Neutrophil (primary cell): ENCODE data around the gene SLITRK1.

Experiments
- H3K27ac ChIP-seq: fragments of 200-600 bp; sonication (generic); 2 replicates; pipeline ENCODE4 v1.5.1; 2016; ENCODE audit warnings: mild to moderate bottlenecking, moderate library complexity
- H3K27me3 ChIP-seq: fragments of 200-600 bp; sonication (generic); 2 replicates; pipeline ENCODE4 v1.6.0; 2016; ENCODE audit warnings: mild to moderate bottlenecking
- H3K36me3 ChIP-seq: fragments of 200-600 bp; sonication (generic); 2 replicates; pipeline ENCODE4 v1.5.1; 2017
- H3K4me1 ChIP-seq, 2 experiments: fragments of 200-600 bp in 1 of 2; sonication (generic) in 1 of 2; 1 replicate in 1 of 2; 2 replicates in 1 of 2; pipeline versions ENCODE4 v1.5.1 to v1.6.1; 2013 to 2016; ENCODE audit warnings: low read depth in 1 of 2, low read length in 1 of 2, mild to moderate bottlenecking in 1 of 2, moderate library complexity in 1 of 2; ENCODE audit not compliant: control insufficient read depth in 1 of 2, insufficient read depth in 1 of 2
- H3K4me3 ChIP-seq, 2 experiments: fragments of 200-600 bp in 1 of 2; sonication (generic) in 1 of 2; 1 replicate in 1 of 2; 2 replicates in 1 of 2; pipeline ENCODE4 v1.5.1; 2013 to 2016; ENCODE audit warnings: low read depth in 1 of 2, low read length in 1 of 2, mild to moderate bottlenecking in 1 of 2, moderate library complexity in 1 of 2
- H3K9me3 ChIP-seq: fragments of 200-600 bp; sonication (generic); 2 replicates; pipeline ENCODE4 v1.5.1; 2016
- CTCF ChIP-seq: fragments of 200-600 bp; sonication (generic); IDR thresholded peaks from 2 replicates; pipeline ENCODE4 v1.5.1; 2016; ENCODE audit warnings: antibody characterized with exemption

Gene SLITRK1

GRCh38 chr13:83906240-83906820 is 24.1 kb upstream of the SLITRK1 start:
- no peak overlapping the region for H3K4me3 ChIP-seq
- H3K9me3 ChIP-seq: no peaks in the 10 kb centered on the region
- TF ChIP-seq CTCF: no peak
- H3K36me3 ChIP-seq: no peaks in the 10 kb centered on the region
- H3K27me3 ChIP-seq: no peaks in the 10 kb centered on the region
- H3K4me1 ChIP-seq: no peaks in the 10 kb centered on the region
- no peak overlapping the region for H3K27ac ChIP-seq

GRCh38 chr13:83905641-83906040 is 23.4 kb upstream of the SLITRK1 start:
- Histone ChIP-seq H3K27me3 (no peaks in the 10 kb centered on the region), H3K9me3 (no peaks in the 10 kb centered on the region), H3K36me3 (no peaks in the 10 kb centered on the region), H3K4me3 (no peak overlapping the region), H3K27ac (no peak overlapping the region), H3K4me1 (no peaks in the 10 kb centered on the region)
- TF ChIP-seq CTCF: no peak

GRCh38 chr13:83895994-83896580 is 13.8 kb upstream of the SLITRK1 start:
- no peak for TF ChIP-seq CTCF
- Histone ChIP-seq H3K4me1 (no peaks in the 10 kb centered on the region), H3K27ac (no peak overlapping the region)

GRCh38 chr13:83890358-83890757 is 8.1 kb upstream of the SLITRK1 start:
- no peaks in the 10 kb centered on the region for H3K9me3 ChIP-seq
- no peak for TF ChIP-seq CTCF
- H3K36me3 ChIP-seq: no peaks in the 10 kb centered on the region
- no peak overlapping the region for H3K27ac ChIP-seq
- H3K4me3 ChIP-seq: no peak overlapping the region
- no peaks in the 10 kb centered on the region for H3K4me1 ChIP-seq
- H3K27me3 ChIP-seq: no peaks in the 10 kb centered on the region

More at GRCh38 chr13:83895994-83896580, 13.8 kb upstream of the SLITRK1 start:
- Histone ChIP-seq H3K4me3 (no peak overlapping the region), H3K36me3 (no peaks in the 10 kb centered on the region), H3K27me3 (no peaks in the 10 kb centered on the region), H3K9me3 (no peaks in the 10 kb centered on the region)

GRCh38 chr13:83884141-83884540 is 1.9 kb upstream of the SLITRK1 start:
- Histone ChIP-seq H3K27me3 (peaks cover 52% of the 10 kb centered on the region), H3K27ac (no peak overlapping the region), H3K4me3 (no peak overlapping the region), H3K9me3 (no peaks in the 10 kb centered on the region), H3K4me1 (no peaks in the 10 kb centered on the region), H3K36me3 (no peaks in the 10 kb centered on the region)
- no peak for TF ChIP-seq CTCF
